GM23338 (cell line): Measurements from ENCODE around the gene OR10T2. TPM values are rescaled to one million over a fixed set of nuclear protein-coding genes. Genes with fewer than 3 reads are reported as not detected.

Source experiments
- ATAC-seq: fragments of 200-7000 bp; cut with Tn5 transposase; 3 replicates; pipeline ENCODE4 v1.9.1; 2020
- DNase-seq: peaks from one replicate; pipeline ENCODE4 v3.0.0-alpha.2; 2015; ENCODE audit warnings: low spot score
- H2AFZ ChIP-seq: fragments of 200-600 bp; sonication (generic); 2 replicates; pipeline ENCODE4 v1.8.0; 2016; ENCODE audit warnings: antibody characterized with exemption, mild to moderate bottlenecking, moderate library complexity
- H3F3A ChIP-seq: fragments of 200-600 bp; sonication (generic); replicated peaks from 2 replicates; pipeline ENCODE4 v1.8.0; 2017; ENCODE audit warnings: antibody characterized with exemption, mixed run types, low read depth
- H3K27ac ChIP-seq: fragments of 200-600 bp; sonication (generic); 2 replicates; pipeline ENCODE4 v1.6.1; 2016; ENCODE audit warnings: low read depth
- H3K27me3 ChIP-seq: fragments of 200-600 bp; sonication (generic); 2 replicates; pipeline ENCODE4 v1.8.0; 2016; ENCODE audit warnings: mild to moderate bottlenecking, mixed run types, moderate library complexity; ENCODE audit not compliant: insufficient read depth
- H3K36me3 ChIP-seq: fragments of 200-600 bp; sonication (generic); 2 replicates; pipeline ENCODE4 v1.8.0; 2016; ENCODE audit warnings: mild to moderate bottlenecking; ENCODE audit not compliant: insufficient read depth
- H3K4me1 ChIP-seq: fragments of 200-600 bp; sonication (generic); 2 replicates; pipeline ENCODE4 v1.8.0; 2016; ENCODE audit warnings: mild to moderate bottlenecking, moderate library complexity; ENCODE audit not compliant: insufficient read depth
- H3K4me2 ChIP-seq: fragments of 200-600 bp; sonication (generic); 2 replicates; pipeline ENCODE4 v1.7.1; 2017; ENCODE audit warnings: mixed run types
- H3K4me3 ChIP-seq: fragments of 200-600 bp; sonication (generic); 2 replicates; pipeline ENCODE4 v1.6.1; 2016; ENCODE audit warnings: mixed run types
- H3K79me2 ChIP-seq: fragments of 200-600 bp; sonication (generic); replicated peaks from 2 replicates; pipeline ENCODE4 v1.8.0; 2017; ENCODE audit warnings: mild to moderate bottlenecking; ENCODE audit not compliant: insufficient read depth
- H3K9me2 ChIP-seq: fragments of 200-600 bp; sonication (generic); 2 replicates; pipeline ENCODE4 v1.8.0; 2017; ENCODE audit not compliant: insufficient read depth
- H4K20me1 ChIP-seq: fragments of 200-600 bp; sonication (generic); replicated peaks from 2 replicates; pipeline ENCODE4 v1.8.0; 2017; ENCODE audit warnings: mild to moderate bottlenecking; ENCODE audit not compliant: insufficient read depth
- H3K27ac Mint-ChIP-seq: 2 replicates; pipeline ENCODE4 v1.8.0; 2020; ENCODE audit warnings: inconsistent platforms, mild to moderate bottlenecking, moderate library complexity, mixed read lengths
- H3K27me3 Mint-ChIP-seq: 3 replicates; pipeline ENCODE4 v1.8.0; 2022; ENCODE audit warnings: low read depth, mild to moderate bottlenecking, moderate library complexity, mixed read lengths, inconsistent platforms; ENCODE audit not compliant: insufficient read depth, poor library complexity
- H3K36me3 Mint-ChIP-seq: 3 replicates; pipeline ENCODE4 v1.8.0; 2021; ENCODE audit warnings: low read depth, mild to moderate bottlenecking, inconsistent platforms, moderate library complexity, mixed read lengths
- H3K4me1 Mint-ChIP-seq: 3 replicates; pipeline ENCODE4 v1.8.0; 2020; ENCODE audit warnings: mild to moderate bottlenecking, inconsistent platforms, mixed read lengths
- H3K4me3 Mint-ChIP-seq: 3 replicates; pipeline ENCODE4 v1.8.0; 2021; ENCODE audit warnings: moderate library complexity, mild to moderate bottlenecking, inconsistent platforms, mixed read lengths
- H3K9me3 Mint-ChIP-seq: 3 replicates; pipeline ENCODE4 v1.8.0; 2020; ENCODE audit warnings: moderate library complexity, mild to moderate bottlenecking, inconsistent platforms, mixed read lengths
- CREB1 ChIP-seq: fragments of 250-450 bp; sonication (Bioruptor Pico); IDR thresholded peaks from 2 replicates; pipeline ENCODE4 v1.5.0; 2020; ENCODE audit warnings: low read depth, mild to moderate bottlenecking, moderate library complexity
- CTCF ChIP-seq, 2 experiments: fragments of 200-600 bp in 1 of 2; sonication (generic) in 1 of 2; conservative IDR thresholded peaks; 2 replicates each; pipeline versions ENCODE4 v1.5.1 to v1.6.1; 2016 to 2017; ENCODE audit warnings: antibody characterized with exemption in 2 of 2, low read depth in 2 of 2, mild to moderate bottlenecking in 2 of 2, moderate library complexity in 1 of 2
- ETS1 ChIP-seq: IDR thresholded peaks from 2 replicates; pipeline ENCODE4 v1.6.1; 2016; ENCODE audit warnings: antibody characterized with exemption
- EZH2 ChIP-seq: fragments of 200-600 bp; sonication (generic); IDR thresholded peaks from one replicate; pipeline ENCODE4 v1.8.0; 2017; ENCODE audit warnings: antibody characterized with exemption, mild to moderate bottlenecking, low read depth; ENCODE audit not compliant: unreplicated experiment
- EZH2phosphoT487 ChIP-seq: fragments of 200-600 bp; sonication (generic); IDR thresholded peaks from one replicate; pipeline ENCODE4 v1.8.1; 2018; ENCODE audit warnings: antibody characterized with exemption; ENCODE audit not compliant: unreplicated experiment
- JUNB ChIP-seq: IDR thresholded peaks from one replicate; pipeline ENCODE4 v1.6.1; 2016; ENCODE audit warnings: antibody characterized with exemption; ENCODE audit not compliant: unreplicated experiment
- NANOG ChIP-seq: IDR thresholded peaks from 2 replicates; pipeline ENCODE4 v1.6.1; 2016; ENCODE audit warnings: antibody characterized with exemption, borderline replicate concordance
- STAT1 ChIP-seq: IDR thresholded peaks from one replicate; pipeline ENCODE4 v1.6.1; 2016; ENCODE audit warnings: antibody characterized with exemption; ENCODE audit not compliant: unreplicated experiment
- ZNF114 ChIP-seq: fragments of 250-450 bp; sonication (Bioruptor Pico); IDR thresholded peaks from 2 replicates; pipeline ENCODE4 v1.5.0; 2020; ENCODE audit warnings: mild to moderate bottlenecking, moderate library complexity
- ZNF331 ChIP-seq: fragments of 250-450 bp; sonication (Bioruptor Pico); IDR thresholded peaks from 2 replicates; pipeline ENCODE4 v1.5.0; 2020; ENCODE audit warnings: low read depth, mild to moderate bottlenecking, moderate library complexity
- polyA plus RNA-seq: library from polyadenylated mRNA; unstranded; fragments of >200 nt; fragmentation: Nextera tagmentation; extraction: Ambion mirVana; gene quantifications from 2 replicates; pipeline ENCODE4 v1.2.1, GENCODE V29; 2016
- total RNA-seq: library from RNA; depleted of rRNA; stranded (reverse); fragments of >200 nt; shearing (Covaris generic); gene quantifications from 2 replicates; pipeline ENCODE4 v1.2.3, GENCODE V29; 2014
- TF ChIP-seq, protein P1 (sequence below): IDR thresholded peaks from one replicate; pipeline ENCODE4 v1.6.1; 2018; ENCODE audit warnings: antibody characterized with exemption; ENCODE audit not compliant: unreplicated experiment

Gene OR10T2
- total and polyA plus RNA-seq, 2 experiments from 2014 or later, result not detected

- TF ChIP-seq, protein P1, sequence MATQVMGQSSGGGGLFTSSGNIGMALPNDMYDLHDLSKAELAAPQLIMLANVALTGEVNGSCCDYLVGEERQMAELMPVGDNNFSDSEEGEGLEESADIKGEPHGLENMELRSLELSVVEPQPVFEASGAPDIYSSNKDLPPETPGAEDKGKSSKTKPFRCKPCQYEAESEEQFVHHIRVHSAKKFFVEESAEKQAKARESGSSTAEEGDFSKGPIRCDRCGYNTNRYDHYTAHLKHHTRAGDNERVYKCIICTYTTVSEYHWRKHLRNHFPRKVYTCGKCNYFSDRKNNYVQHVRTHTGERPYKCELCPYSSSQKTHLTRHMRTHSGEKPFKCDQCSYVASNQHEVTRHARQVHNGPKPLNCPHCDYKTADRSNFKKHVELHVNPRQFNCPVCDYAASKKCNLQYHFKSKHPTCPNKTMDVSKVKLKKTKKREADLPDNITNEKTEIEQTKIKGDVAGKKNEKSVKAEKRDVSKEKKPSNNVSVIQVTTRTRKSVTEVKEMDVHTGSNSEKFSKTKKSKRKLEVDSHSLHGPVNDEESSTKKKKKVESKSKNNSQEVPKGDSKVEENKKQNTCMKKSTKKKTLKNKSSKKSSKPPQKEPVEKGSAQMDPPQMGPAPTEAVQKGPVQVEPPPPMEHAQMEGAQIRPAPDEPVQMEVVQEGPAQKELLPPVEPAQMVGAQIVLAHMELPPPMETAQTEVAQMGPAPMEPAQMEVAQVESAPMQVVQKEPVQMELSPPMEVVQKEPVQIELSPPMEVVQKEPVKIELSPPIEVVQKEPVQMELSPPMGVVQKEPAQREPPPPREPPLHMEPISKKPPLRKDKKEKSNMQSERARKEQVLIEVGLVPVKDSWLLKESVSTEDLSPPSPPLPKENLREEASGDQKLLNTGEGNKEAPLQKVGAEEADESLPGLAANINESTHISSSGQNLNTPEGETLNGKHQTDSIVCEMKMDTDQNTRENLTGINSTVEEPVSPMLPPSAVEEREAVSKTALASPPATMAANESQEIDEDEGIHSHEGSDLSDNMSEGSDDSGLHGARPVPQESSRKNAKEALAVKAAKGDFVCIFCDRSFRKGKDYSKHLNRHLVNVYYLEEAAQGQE, result no peak
- no peak for TF ChIP-seq EZH2phosphoT487
Observed at GRCh38 chr1:158417586-158417985, 18.3 kb upstream of the OR10T2 start (continued).

- no peaks in the 10 kb centered on the region for H3K27me3 ChIP-seq
- no peak overlapping the region for H3K27ac Mint-ChIP-seq
- no peak overlapping the region; the same call in 1 of the 2 replicates for H2AFZ ChIP-seq
- TF ChIP-seq CTCF (conservative IDR thresholded peaks at IDR 0.05; ENCODE audit: low read depth in 2 of 2) (no peak), ZNF114 (CRISPR knock-in tag) (no peak), CREB1 (no peak), ETS1 (no peak), EZH2phosphoT487 (no peak), JUNB (no peak), ZNF331 (no peak), NANOG (no peak), EZH2 (no peak), STAT1 (no peak)
- TF ChIP-seq, protein P1, result no peak
- DNase-seq (no peak), ATAC-seq (no peak)
- H3K4me1 ChIP-seq, result no peaks in the 10 kb centered on the region
- H3K9me2 ChIP-seq, result no peaks in the 10 kb centered on the region; the same call in 1 of the 2 replicates
- no peaks in the 10 kb centered on the region for H3K79me2 ChIP-seq
- no peak overlapping the region for H3K4me3 ChIP-seq
- no peaks in the 10 kb centered on the region for H3F3A ChIP-seq
- H3K36me3 Mint-ChIP-seq, result no peaks in the 10 kb centered on the region
- H3K4me2 ChIP-seq, result no peak overlapping the region
- H3K27me3 Mint-ChIP-seq, result no peaks in the 10 kb centered on the region
- no peaks in the 10 kb centered on the region for H3K36me3 ChIP-seq
- no peak overlapping the region for H3K27ac ChIP-seq
- H3K9me3 Mint-ChIP-seq, result no peaks in the 10 kb centered on the region
- peaks cover 7% of the 10 kb centered on the region; the same call in 2 of the 3 replicates for H3K4me1 Mint-ChIP-seq
- no peaks in the 10 kb centered on the region for H4K20me1 ChIP-seq
- no peak overlapping the region for H3K4me3 Mint-ChIP-seq
Observed at GRCh38 chr1:158414651-158415345, 15.5 kb upstream of the OR10T2 start.
